HG03457 (cell line): ENCODE results near the gene OR4D2.
"Not testable (repeated sequence)": the region's sequence is repeated elsewhere in the genome, so short reads cannot be mapped to it uniquely, and the experiment has no call there.

Experiments used
- ATAC-seq: cut with Tn5 transposase; IDR thresholded peaks from one replicate; pipeline ENCODE4 v1.9.1; 2021; ENCODE audit warnings: moderate number of reproducible peaks; ENCODE audit not compliant: unreplicated experiment

The OR4D2 gene

DNA sequence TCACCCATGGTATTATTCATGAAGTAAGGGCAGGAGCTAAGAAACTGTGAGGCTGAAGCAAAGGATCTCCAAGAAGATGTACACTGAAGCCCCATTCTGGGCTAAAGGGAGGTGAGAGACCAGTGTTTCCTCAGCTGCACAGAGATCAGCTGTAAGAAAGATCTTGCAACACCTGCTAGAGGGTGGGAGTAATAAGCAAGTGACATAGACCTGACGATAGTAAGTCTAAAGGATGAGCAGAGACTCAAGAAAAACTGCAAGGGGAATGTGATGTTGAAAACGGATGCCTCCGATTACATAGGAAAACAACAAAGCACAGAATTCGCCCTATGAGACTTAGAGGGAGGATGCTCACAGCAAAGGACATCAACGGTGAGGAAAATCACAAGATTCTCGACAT lies at the start of gene OR4D2:
Gene OR4D2 (plus strand): TSS at position 301 of the 400 bp plus-strand sequence. CDS start 2,674 bp downstream, outside the sequence.
- no peak for ATAC-seq

DNA sequence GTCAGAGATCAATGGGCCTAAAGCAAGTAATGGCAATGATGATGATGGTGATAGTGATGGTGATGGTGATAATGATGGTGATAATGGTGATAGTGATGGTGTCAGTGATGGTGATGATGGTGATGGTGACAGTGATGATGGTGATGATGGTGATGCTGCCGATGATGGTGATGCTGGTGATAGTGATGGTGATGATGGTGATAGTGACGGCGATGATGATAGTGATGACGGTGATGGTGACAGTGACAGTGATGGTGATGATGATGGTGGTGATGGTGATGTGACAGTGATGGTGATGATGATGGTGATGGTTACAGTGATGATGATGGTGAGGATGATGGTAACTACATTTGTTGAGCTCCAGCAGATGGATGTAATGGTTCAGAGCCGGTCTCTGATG lies 49.4 kb upstream of the OR4D2 start:
- no peak for ATAC-seq

DNA sequence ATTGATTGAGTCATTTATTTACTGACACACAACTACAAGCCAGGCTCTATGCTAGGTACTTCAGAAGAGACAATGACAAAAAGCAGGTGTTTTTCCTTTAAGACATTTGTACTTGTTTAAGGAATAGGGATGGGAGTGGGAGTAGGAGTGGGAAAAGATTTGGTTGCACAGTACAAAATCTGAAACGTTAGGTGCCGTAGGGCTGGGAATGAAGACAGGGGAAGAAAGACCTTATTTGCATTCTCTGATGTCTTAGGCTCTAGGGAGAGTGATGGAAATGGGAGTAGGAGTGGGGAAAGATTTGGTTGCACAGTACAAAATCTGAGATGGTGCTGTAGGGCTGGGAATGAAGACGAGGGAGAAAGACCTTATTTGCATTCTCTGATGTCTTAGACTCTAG lies 47.3 kb upstream of the OR4D2 start:
- ATAC-seq: no peak

DNA sequence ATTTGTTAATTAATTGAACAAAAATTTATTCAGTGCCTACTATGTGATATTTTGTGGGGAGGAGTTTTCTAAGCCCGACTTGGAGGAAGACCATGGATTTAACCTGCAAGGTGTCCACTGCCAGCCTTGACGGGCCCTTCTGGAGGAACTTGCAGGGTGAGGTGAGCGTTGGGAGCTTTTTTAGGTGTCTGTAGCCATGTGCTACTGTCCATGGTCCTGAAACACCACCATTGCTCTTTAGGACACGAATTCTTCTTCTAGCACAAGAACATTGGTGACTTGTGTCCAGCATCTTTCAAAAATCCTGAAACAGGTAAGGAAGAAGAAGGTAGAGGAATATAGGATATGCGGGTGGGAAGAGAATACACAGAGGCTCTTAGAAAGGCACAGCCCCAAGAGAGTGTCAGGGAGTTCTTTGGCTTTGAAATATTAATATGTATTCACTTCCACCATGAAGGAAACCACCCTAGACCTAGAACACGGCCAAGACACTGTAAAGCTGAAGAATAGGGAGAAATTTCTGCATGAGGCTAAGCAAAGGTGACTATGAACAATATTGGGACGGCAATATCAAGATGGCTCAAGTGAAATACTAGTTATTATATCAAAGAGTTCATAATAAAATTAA lies 46.5 kb upstream of the OR4D2 start:
- no peak for ATAC-seq

DNA sequence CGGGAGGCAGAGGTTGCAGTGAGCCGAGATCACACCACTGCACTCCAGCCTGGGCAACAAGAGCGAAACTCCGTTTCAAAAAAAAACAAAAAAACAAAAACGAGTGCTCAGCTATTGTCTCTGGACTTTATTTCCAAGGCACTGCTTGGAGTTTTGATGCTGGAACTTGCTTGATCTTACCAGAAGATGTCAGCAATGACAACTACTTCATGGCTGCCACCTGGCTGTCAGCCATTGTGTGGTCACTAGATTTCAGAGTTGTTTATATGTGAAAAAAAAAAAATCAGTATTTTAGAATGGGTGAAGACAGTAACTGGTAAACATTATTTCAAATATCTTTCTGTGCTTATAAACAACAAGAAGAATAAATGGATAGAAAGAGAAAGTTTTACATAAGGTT lies 44.9 kb upstream of the OR4D2 start:
- no peak for ATAC-seq

DNA sequence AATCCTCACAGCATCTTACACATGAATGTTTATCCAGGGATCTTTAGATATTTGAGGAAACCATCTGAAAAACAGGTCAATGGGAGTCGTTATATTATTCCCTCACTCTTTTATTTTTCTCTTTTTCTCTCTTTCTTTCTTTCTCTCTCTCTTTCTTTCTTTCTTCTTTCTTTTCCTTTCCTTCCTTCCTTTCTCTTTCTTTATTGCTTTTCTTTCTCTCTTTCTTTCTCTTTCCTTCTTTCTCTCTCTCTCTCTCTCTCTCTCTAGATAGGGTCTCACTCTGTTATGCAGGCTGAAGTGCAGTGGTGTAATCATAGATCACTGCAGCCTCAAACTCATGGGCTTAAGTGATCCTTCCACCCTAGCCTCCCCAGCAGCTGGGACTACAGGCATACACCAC lies 38.9 kb upstream of the OR4D2 start:
- ATAC-seq: no peak

DNA sequence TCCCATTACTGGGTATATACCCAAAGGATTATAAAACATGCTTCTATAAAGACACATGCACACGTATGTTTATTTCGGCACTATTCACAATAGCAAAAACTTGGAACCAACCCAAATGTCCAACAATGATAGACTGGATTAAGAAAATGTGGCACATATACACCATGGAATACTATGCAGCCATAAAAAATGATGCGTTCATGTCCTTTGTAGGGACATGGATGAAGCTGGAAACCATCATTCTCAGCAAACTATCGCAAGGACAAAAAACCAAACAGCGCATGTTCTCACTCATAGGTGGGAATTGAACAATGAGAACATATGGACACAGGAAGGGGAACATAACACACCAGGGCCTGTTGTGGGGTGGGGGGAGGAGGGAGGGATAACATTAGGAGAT lies 34.1 kb upstream of the OR4D2 start:
- ATAC-seq: not testable (repeated sequence)

DNA sequence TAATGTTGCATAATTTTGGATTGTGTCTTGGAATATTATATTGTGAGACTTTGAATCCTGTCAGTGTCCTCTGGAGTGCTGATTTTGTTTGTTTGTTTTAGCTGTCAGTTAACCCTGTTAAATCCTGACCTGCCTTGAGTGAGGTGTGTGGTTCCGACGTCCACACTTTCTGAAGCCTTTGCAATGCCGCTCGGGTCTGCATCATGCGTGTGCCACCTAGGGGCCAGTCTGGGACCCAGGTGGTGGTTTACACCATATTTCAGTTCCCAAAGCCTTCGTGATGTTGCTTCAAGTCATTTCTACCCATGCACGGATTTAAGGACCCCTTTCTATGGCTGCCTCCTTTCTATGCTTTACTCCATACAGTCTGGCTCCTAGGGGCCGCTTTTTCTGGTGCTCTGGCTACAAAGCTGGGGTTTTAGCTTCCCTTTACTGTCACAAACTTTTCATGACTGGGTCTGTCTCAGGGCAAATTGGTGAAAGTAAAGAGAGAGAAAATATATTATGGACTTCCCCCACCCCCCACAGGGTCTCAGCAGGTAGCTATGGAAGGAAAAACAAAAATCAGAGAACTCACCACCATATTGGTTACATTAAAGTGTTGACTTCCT lies 30.0 kb upstream of the OR4D2 start:
- no peak for ATAC-seq

DNA sequence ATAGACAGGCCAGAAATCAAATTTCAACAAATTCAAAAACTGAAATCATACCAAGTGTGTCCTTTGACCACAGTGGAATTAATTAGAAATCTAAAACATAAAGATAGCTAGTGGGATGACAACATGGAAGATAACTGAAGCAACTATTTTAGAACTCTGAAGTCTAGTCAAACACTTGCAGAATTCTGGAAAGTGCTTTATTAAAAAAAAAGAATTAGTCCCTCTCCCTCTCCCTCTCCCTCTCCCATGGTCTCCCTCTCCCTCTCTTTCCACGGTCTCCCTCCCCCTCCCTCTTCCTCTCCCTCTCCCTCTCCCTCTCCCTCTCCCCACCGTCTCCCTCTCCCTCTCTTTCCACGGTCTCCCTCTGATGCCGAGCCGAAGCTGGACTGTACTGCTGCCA lies 25.3 kb upstream of the OR4D2 start:
- no peak for ATAC-seq

DNA sequence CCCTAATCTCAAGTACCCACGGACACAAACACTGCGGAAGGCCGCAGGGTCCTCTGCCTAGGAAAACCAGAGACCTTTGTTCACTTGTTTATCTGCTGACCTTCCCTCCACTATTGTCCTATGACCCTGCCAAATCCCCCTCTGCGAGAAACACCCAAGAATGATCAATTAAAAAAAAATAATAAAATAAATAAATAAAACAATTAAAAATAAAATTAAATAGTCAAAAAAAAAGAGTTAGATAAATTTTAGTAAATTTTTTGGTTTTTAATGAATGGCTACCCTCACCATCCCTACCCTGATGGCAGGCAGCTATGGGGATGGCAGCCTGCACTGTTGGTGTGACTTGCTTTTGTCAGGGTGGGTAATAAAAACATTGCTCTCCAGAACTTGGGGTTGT lies 23.4 kb upstream of the OR4D2 start:
- ATAC-seq: not testable (repeated sequence)

DNA sequence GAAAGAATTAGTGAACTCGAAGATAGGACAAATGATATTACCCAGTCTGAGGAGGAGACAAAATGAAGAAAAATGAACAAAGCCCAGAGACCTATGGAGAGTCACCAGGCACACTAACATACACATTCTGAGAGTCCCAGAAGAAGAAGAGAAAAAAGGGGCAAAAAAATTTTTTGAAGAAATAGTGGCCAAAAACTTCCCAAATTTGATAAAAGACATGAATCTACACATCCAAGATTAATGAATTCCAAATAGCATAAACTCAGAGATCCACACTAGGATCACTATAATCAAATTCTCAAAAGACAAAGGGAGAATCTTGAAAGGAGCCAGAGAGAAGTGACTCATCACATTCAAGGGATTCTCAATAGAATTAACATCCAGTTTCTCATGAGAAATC lies 22.0 kb upstream of the OR4D2 start:
- no peak for ATAC-seq

DNA sequence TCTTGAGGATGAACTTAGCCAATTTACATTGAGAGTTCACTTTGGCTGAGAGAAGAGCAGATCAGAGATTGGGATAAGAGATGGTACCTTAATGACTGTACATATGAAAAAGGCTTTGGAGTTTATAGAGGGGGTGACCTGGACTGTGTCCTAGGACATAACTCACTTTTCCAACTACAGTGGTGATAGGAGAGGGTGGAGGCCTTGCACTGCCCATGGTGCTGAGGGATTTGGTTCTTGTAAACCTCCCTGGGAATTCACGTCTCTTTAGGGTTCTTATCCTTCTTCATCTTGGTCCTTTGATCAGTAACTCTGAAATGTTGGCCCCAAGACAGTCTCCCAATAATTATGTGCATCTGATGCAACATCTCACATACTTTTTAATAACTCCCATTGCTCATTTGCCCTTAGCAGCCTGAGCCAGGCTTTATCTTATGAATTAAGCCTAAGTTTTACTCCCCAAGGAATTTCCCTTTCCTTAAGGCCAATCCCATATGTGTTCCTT lies 18.8 kb upstream of the OR4D2 start, which contains the start of gene OR4D1:
Gene OR4D1 (plus strand): TSS at position 455 of the 505 bp plus-strand sequence. CDS start 6,770 bp downstream, outside the sequence.
- no peak for ATAC-seq

DNA sequence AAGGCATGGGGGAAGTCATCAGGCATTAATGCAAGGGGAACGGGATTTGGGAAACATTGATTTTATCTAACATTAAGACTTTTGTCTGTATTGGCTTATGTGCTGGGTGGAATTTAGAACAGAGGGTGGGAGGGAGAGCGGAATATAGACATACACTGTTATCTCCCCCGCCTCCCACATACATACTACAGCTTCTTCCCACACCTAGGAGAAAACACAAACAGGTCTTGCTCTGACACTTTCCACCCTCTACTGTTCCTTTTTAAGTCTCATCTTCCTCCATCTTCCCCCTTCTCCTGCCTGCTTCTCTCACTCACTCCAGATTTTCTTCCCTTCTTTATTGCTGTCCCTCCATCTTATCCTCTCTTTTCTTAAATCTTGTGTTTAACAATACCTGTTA lies 18.2 kb upstream of the OR4D2 start:
- no peak for ATAC-seq

DNA sequence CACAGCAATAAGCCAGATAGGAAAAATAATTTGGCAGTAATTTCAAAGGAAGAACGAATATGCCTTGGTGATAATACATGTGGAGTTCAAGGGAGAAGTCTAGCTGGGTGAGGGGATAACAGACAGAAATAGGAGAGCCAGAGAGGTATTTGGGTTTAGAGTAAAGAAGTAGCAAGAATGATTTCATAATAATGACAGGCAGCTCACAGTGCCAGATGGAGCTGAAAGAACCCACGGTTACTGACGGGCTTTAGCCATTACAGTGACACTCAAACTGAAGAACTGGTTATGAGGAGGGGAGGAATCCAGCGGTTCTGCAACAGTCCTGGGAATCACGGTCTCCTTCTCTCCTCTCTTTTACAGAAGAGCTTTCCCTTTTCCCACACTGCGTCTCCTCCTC lies 16.4 kb upstream of the OR4D2 start:
- ATAC-seq: no peak

DNA sequence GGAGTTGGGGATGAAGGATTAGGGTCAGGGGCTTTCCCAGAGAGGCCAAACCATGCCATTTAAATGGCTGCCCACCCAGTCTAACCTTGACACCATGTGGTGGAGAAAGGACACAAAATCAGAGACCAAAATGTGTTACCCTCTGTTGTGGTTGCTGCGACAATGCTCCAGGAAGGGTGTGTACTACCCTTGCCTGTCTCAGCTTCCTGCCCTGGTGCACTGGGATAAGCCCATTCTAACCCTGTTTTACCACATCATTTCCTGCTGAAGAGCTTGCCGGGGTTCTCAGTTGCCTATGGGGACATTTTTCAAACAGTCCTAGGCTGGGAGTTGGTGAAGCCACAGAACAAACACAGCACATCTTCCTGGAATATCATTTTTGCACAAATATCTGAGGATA lies 13.7 kb upstream of the OR4D2 start:
- ATAC-seq: no peak

DNA sequence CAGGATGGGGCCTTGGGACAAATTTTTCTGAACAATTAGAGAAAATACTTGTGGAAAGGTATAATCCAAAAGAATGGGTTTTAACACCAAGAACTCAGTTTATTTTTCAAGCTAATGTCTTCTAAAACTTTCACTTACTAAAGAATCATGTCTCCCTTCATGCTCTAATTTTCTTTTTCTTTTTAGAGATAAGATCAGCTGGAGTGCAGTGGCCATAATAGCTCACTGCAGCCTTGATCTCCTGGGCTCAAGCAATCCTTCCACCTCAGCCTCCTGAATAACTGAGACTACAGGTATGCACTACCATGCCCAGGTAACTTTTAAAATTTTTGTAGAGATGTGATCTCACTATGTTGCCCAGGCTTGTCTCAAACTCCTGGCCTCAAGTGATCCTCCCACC lies 13.1 kb upstream of the OR4D2 start:
- ATAC-seq: no peak

DNA sequence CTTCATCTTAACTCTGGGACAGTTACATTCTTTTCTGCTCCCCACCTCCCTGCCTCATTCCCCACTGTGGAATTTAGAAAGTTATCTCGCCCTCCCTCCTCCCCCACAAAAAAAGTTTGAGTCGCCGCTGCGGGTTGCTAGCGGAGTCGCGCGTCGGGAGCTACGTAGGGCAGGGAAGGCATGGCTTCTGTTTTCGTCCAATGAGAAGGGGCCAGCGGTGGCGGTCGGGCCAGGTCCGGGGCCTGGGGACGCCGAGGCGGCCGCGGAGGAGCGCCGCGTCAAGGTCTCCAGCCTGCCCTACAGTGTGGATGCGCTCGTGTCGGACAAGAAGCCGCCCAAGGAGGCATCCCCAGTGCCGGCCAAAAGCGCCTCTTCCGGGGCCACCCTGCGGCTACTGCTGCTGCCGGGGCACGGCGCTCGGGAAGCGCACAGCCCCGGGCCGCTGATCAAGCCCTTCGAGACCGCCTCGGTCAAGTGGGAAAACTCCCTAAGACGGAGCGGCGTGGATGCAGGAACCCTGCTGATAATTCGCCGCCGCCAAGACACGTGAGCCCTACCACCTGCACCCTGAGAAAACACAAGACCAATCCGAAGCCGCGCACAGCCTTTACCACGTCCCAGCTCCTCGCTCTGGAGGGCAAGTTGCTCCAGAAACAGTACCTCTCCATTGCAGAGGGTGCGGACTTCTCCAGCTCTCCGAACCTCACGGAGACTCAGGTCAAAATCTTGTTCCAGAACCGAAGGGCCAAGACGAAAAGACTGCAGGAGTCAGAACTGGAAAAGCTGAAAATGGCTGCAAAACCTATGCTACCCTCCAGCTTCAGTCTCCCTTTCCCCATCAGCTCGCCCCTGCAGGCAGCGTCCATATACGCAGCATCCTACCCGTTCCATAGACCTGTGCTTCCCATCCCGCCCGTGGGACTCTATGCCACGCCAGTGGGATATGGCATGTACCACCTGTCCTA lies 9.7 kb upstream of the OR4D2 start:
- no peak for ATAC-seq

DNA sequence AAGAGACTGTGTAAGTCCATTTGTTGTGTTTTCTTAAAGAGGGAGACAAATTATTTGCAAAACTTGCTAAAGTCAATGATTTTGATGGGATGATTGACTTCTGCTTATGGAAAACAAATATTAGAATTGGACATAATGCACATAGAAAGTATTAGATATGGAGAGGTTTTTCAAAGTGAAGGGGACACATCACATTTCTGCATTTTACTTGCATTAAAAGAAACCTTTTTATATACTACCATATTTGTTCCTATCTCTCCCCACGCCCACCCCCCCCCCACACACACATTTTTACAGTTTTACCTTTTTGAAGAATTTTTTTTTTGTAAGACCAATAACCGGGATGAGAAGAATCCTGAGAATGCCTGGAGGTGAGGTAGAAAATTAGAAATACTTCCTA lies 8.6 kb upstream of the OR4D2 start:
- no peak for ATAC-seq

DNA sequence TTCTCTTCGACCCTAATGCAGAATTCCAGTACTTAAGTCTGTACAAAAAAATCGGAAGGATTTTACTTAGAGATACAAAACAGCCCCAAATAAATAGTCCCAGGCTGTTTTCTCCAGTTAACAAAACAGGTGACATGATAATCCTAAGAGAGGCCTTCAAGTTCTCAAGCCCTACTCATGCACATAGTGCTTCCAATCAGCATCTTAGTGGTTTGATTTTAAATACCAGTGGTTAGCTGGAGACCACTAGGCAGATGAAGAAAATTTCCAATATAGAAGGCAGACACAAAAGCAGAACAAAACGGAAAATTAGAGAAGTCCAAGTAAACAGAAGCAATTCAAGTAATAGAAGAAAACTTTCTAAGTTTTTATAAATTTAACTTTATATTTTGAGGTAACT lies 5.2 kb upstream of the OR4D2 start:
- no peak for ATAC-seq

DNA sequence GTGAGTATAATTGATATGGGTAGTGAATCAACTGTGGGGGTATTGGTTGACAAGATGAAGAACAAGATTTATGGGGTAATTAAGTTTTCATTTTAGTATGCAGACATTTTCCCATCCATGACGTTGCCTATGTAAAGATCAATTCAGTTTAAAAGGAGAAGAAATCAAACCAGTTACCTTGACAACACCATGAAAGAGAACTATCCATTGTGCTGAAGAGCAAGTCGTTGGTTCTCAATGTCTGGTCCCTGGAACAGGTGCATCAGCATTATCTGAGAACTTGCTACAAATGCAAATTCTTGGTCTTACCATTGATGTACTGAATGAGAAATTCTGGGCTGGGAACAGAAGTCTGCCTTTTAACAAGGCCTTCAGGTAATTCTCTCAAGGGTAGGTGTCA lies 801 bp upstream of the OR4D2 start:
- no peak for ATAC-seq

DNA sequence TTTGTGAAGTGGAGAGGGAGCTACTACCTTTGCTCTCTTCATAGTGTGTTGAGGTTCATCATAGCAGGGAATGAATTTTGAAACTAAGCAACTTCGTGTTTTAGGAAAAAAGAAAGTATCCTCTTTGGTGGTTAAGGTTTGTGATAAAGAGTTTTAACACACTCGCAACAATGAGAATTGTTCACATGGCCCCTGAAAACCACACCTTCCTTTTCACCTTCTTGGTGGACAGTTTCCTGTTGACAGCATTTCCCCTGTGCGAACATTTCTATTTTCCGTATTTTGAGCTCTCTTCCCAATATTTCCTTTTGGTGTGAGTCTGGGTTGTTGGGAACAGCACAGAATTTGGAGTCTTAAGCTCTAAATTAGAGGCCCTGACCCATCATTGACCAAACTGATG lies 3.8 kb downstream of the OR4D2 start:
- no peak for ATAC-seq
